GM12872 (cell line): ENCODE data around the gene RNF26.

ENCODE experiments used
- CTCF ChIP-seq: IDR thresholded peaks from 3 replicates; pipeline ENCODE4 v1.5.1; 2011; ENCODE audit warnings: low read depth, mild to moderate bottlenecking, low read length, moderate library complexity; ENCODE audit not compliant: insufficient read depth

Gene RNF26

GRCh38 chr11:119334174-119334930 is at the start of gene RNF26:
TSS of gene RNF26 (plus strand) at chr11:119334527. CDS start at chr11:119335123, 596 bp downstream.
- TF ChIP-seq CTCF = no peak

- TF ChIP-seq CTCF = no peak
Observed at GRCh38 chr11:119285431-119285830, 48.9 kb upstream of the RNF26 start.

GRCh38 chr11:119288219-119288618 is 46.1 kb upstream of the RNF26 start:
- no peak for TF ChIP-seq CTCF

GRCh38 chr11:119290894-119291497 is 43.3 kb upstream of the RNF26 start:
- TF ChIP-seq CTCF = no peak

- TF ChIP-seq CTCF = no peak
Observed at GRCh38 chr11:119293461-119293860, 40.9 kb upstream of the RNF26 start.

- TF ChIP-seq CTCF = peak; percentile 2; the same call in 1 of the 3 replicates
Observed at GRCh38 chr11:119295178-119295577, 39.1 kb upstream of the RNF26 start.

GRCh38 chr11:119297938-119298337 is 36.4 kb upstream of the RNF26 start:
- TF ChIP-seq CTCF = no peak
